GM19463 (cell line): ENCODE results near the gene SOCS3.

ENCODE experiments used
- ATAC-seq: cut with Tn5 transposase; IDR thresholded peaks from one replicate; pipeline ENCODE4 v1.9.1; 2021; ENCODE audit warnings: mild to moderate bottlenecking, moderate library complexity; ENCODE audit not compliant: unreplicated experiment

The SOCS3 gene

DNA sequence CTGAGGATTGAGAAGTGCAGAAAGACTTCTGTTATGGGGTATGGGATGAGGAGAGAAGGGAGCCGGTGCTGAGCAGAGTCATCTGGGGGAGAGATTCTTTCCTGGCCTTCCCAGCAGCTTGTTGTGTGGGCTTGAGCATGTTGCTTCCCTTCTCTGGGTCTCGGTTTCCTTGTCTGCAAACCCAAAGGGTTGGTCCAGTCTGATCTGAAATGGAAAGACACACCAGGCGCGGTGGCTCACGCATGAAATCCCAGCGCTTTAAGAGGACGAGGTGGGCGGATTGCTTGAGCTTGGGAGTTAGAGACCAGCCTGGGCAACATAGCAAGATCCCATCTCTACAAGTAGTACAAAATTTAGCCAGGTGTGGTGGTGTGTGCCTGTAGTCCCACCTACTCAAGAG, 6.0 kb downstream of the SOCS3 start:
- ATAC-seq: no peak

- no peak for ATAC-seq
These were observed 8.3 kb downstream of the SOCS3 start for GRCh38 chr17:78351449-78352006.

GRCh38 chr17:78349891-78350642, 9.8 kb downstream of the SOCS3 start:
- ATAC-seq: no peak

- ATAC-seq: no peak
These were observed 11.7 kb downstream of the SOCS3 start for GRCh38 chr17:78348055-78348770.

GRCh38 chr17:78347453-78347852, 12.4 kb downstream of the SOCS3 start:
- ATAC-seq: no peak

- no peak for ATAC-seq
These were observed 13.1 kb downstream of the SOCS3 start for GRCh38 chr17:78346605-78347250.

DNA sequence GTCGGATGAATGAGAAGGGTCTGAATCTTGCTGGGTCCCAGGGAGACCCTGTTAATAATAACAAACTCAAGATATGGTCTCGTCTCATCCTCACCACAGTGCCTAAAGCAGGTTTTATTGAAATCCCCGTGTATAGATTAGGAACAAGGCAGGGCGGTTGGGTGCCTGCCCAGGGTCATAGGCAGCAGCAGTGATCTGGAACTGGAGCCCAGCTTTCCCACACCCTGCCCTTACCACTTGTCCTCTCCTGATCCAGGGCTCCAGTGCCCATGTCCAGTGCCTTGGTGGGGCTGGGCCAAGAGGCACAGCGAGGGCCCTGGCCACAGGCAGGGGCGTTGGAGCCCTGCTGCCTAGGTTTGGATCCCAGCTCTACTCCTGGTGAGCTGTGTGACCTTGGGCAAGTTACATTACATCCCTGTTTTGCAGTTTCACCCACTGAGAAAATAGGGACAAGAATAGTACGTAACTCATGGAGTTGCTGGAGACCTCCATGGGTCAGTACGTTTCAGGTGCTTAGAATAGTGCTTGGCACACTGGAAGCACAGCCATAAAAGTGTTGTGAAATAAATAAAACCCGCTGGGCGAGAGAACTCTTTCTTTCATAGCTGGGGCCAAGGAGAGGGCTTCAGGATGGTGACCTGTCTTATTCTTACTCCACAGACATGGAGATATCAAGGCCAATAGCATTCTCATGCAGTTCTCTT, 13.9 kb downstream of the SOCS3 start:
- no peak for ATAC-seq

GRCh38 chr17:78345172-78345571, 14.7 kb downstream of the SOCS3 start:
- no peak for ATAC-seq

- ATAC-seq: no peak
These were observed 15.2 kb downstream of the SOCS3 start for GRCh38 chr17:78344666-78345065.

- no peak for ATAC-seq
These were observed 16.2 kb downstream of the SOCS3 start for GRCh38 chr17:78343543-78344201.

DNA sequence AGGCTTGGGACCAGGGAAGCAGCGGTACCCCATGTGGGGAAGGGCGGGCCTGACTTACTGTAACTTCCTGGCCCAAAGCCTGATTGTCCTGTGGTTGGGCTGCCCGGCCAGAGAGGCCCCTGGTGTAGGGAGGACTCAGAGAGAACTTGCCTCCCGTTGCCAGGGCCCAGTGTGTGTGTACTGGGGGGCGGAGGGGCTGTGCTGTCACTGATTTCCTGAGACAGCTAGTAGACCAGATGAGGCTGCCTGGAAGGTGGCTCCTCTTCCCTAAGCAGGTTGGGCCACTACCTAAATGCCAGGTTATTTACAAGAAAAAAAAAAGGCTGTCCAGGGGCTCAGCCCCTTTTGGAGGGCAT, 16.7 kb downstream of the SOCS3 start:
- no peak for ATAC-seq

GRCh38 chr17:78342449-78343186, 17.3 kb downstream of the SOCS3 start:
- no peak for ATAC-seq

DNA sequence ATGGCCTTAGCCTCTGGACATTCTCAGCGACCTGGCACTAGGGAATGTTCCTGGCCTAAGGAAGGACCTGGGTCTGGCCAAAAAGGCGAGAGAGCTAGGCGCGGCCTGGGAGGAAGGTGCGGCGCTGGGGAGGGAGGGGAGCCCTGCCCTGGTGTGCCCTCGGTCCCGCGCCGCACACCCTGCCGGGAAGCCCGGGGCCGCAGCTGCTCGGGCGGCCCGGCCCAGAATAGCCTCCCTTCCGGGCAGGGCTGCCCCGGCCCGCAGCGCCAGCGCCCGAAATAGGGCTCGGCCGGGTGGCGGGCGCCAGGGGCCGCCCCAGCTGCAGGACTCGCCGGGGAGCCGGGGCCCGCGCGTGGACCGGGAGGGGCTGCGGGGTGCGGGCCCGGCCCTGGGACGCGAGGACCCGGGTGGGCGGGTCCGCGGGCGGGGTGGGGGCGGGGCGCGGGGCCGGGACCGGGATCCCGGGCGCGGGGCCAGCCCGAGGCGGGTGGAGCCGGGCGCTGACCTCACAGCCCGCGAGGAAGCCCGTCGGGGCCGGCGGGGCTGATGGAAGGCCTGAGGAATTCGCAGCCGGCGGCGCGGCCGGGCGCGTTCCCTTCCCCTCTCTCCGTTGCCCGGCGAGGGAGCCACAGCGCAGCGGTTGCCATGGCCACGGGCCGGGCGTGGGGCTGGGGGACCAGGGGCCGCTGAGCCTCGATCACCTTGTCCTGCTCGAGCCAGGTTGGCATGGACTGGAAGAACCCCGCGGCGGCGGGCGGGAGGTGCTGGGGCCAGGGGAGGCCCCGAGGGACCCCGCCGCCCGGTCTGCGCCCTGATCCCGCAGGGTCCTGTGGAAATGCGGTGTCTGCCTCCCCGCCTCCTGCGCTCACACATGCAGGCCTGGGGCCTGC, 18.1 kb downstream of the SOCS3 start:
- no peak for ATAC-seq

GRCh38 chr17:78340183-78340955, 19.5 kb downstream of the SOCS3 start:
- ATAC-seq: no peak

- no peak for ATAC-seq
These were observed 21.2 kb downstream of the SOCS3 start for GRCh38 chr17:78338486-78339259.

- ATAC-seq: peak; percentile 60
These were observed 22.4 kb downstream of the SOCS3 start for GRCh38 chr17:78337244-78338109.
